HCT116 (cell line): ENCODE data around the gene ZNF367. TPM values are rescaled to one million over a fixed set of nuclear protein-coding genes. Genes with fewer than 3 reads are reported as not detected.

Experiments
- ATAC-seq: fragments of 200-7000 bp; cut with Tn5 transposase; 2 replicates; pipeline ENCODE4 v1.9.1; 2020; ENCODE audit warnings: mild to moderate bottlenecking, moderate library complexity
- BruUV-seq: library from RNA; stranded (reverse); fragments of 400-500 nt; replicated peaks from 2 replicates; lab custom pipeline; 2021; lab: Mats Ljungman, UMichigan
- CTCF ChIA-PET: fragments of 300-600 bp; sonication (Branson Sonifier 250); formaldehyde crosslinking; loops from one replicate; lab custom pipeline; 2021; ENCODE audit warnings: antibody characterized with exemption; lab: Charles Lee
- POLR2A ChIA-PET: fragments of 300-600, 350-600 bp; sonication (Branson Sonifier 250); formaldehyde crosslinking; loops from one replicate; lab custom pipeline; 2021; ENCODE audit warnings: antibody characterized with exemption; lab: Charles Lee
- RAD21 ChIA-PET, 2 experiments: fragments of 300-600 bp; sonication (Branson Sonifier 250); formaldehyde crosslinking; loops; one replicate each; lab custom pipeline; 2023; ENCODE audit warnings: low total read pairs in 2 of 2; ENCODE audit not compliant: uncharacterized antibody in 2 of 2, unreplicated experiment in 2 of 2, low non-redundant PET in 1 of 2; lab: Charles Lee
- DNase-seq: peaks from one replicate; pipeline ENCODE4 v3.0.0-alpha.2; 2010; ENCODE audit warnings: low read depth, low spot score
- H2AFZ ChIP-seq: fragments of 200-600 bp; shearing (Covaris generic), sonication (generic); 2 replicates; pipeline ENCODE4 v1.6.1; 2017; ENCODE audit warnings: low read depth, mixed run types, mixed read lengths, antibody characterized with exemption, low read length; ENCODE audit not compliant: poor library complexity, severe bottlenecking
- H3K27ac ChIP-seq: 2 replicates; pipeline ENCODE4 v1.5.1; 2012; ENCODE audit warnings: low read depth, low read length
- H3K27me3 ChIP-seq: fragments of 200-600 bp; sonication (generic); 2 replicates; pipeline ENCODE4 v1.6.1; 2016; ENCODE audit warnings: mixed run types, low read length, mixed read lengths; ENCODE audit not compliant: insufficient read depth
- H3K36me3 ChIP-seq, 2 experiments: fragments of 200-500 bp in 1 of 2; fragments of 200-600 bp in 1 of 2; sonication (Bioruptor generic) in 1 of 2; sonication (generic) in 1 of 2; 2 replicates each; pipeline versions ENCODE4 v1.5.1 to v1.6.1; 2014 to 2016; ENCODE audit warnings: low read length in 2 of 2, inconsistent platforms in 1 of 2, mixed read lengths in 1 of 2, mixed run types in 1 of 2; ENCODE audit not compliant: insufficient read depth in 2 of 2, control insufficient read depth in 1 of 2
- H3K4me1 ChIP-seq, 2 experiments: fragments of 200-600 bp in 1 of 2; sonication (generic) in 1 of 2; 2 replicates each; pipeline versions ENCODE4 v1.5.1 to v1.6.1; 2012 to 2017; ENCODE audit warnings: low read length in 2 of 2, inconsistent platforms in 1 of 2, mild to moderate bottlenecking in 1 of 2, mixed read lengths in 1 of 2, mixed run types in 1 of 2, moderate library complexity in 1 of 2; ENCODE audit not compliant: insufficient read depth in 2 of 2, control insufficient read depth in 1 of 2
- H3K4me2 ChIP-seq: fragments of 200-600 bp; sonication (generic); 2 replicates; pipeline ENCODE4 v1.6.1; 2017; ENCODE audit warnings: mixed run types, low read length, mixed read lengths
- H3K4me3 ChIP-seq, 2 experiments: fragments of 200-600 bp in 1 of 2; sonication (generic) in 1 of 2; replicated peaks in 1 of 2; 2 replicates each; pipeline ENCODE4 v1.5.1; 2011 to 2016; ENCODE audit warnings: low read length in 2 of 2, control low read depth in 1 of 2, low read depth in 1 of 2, mild to moderate bottlenecking in 1 of 2, mixed read lengths in 1 of 2, mixed run types in 1 of 2
- H3K79me2 ChIP-seq: fragments of 200-600 bp; sonication (generic); 2 replicates; pipeline ENCODE4 v1.6.1; 2017; ENCODE audit warnings: mild to moderate bottlenecking, mixed run types, low read length, moderate library complexity, mixed read lengths; ENCODE audit not compliant: insufficient read depth
- H3K9ac ChIP-seq: fragments of 200-600 bp; sonication (generic); 2 replicates; pipeline ENCODE4 v1.6.1; 2016; ENCODE audit warnings: low read length, mixed read lengths
- H3K9me2 ChIP-seq: fragments of 200-600 bp; sonication (generic), shearing (Covaris generic); 2 replicates; pipeline ENCODE4 v1.6.1; 2017; ENCODE audit warnings: mixed run types, mild to moderate bottlenecking, moderate library complexity; ENCODE audit not compliant: insufficient read depth
- H3K9me3 ChIP-seq, 2 experiments: fragments of 200-500 bp in 1 of 2; fragments of 200-600 bp in 1 of 2; sonication (Bioruptor generic) in 1 of 2; sonication (generic) in 1 of 2; 2 replicates each; pipeline ENCODE4 v1.6.1; 2014 to 2017; ENCODE audit warnings: low read length in 2 of 2, mixed read lengths in 2 of 2, inconsistent platforms in 1 of 2, low read depth in 1 of 2, mild to moderate bottlenecking in 1 of 2, mixed run types in 1 of 2, moderate library complexity in 1 of 2; ENCODE audit not compliant: control insufficient read depth in 1 of 2, insufficient read depth in 1 of 2
- H4K20me1 ChIP-seq: fragments of 200-600 bp; sonication (generic), shearing (Covaris generic); 2 replicates; pipeline ENCODE4 v1.6.1; 2017; ENCODE audit warnings: mixed run types, mild to moderate bottlenecking, moderate library complexity; ENCODE audit not compliant: insufficient read depth
- CBX3 ChIP-seq: IDR thresholded peaks from 2 replicates; pipeline ENCODE4 v1.6.1; 2012; ENCODE audit warnings: low read depth
- CEBPB ChIP-seq: IDR thresholded peaks from 2 replicates; pipeline ENCODE4 v1.6.1; 2012; ENCODE audit warnings: low read depth
- EGR1 ChIP-seq: IDR thresholded peaks from 2 replicates; pipeline ENCODE4 v1.6.1; 2012; ENCODE audit warnings: low read depth
- EZH2 ChIP-seq: fragments of 200-600 bp; sonication (generic); IDR thresholded peaks from 2 replicates; pipeline ENCODE4 v1.6.1; 2017; ENCODE audit warnings: antibody characterized with exemption, mixed run types
- EZH2phosphoT487 ChIP-seq: fragments of 200-600 bp; IDR thresholded peaks from 2 replicates; pipeline ENCODE4 v1.6.1; 2018; ENCODE audit warnings: antibody characterized with exemption, borderline replicate concordance
- FOSL1 ChIP-seq: IDR thresholded peaks from 2 replicates; pipeline ENCODE4 v1.6.1; 2012; ENCODE audit warnings: low read depth
- JUND ChIP-seq: IDR thresholded peaks from 2 replicates; pipeline ENCODE4 v1.6.1; 2012
- POLR2A ChIP-seq: IDR thresholded peaks from 2 replicates; pipeline ENCODE4 v1.7.0; 2011; ENCODE audit warnings: borderline replicate concordance; ENCODE audit not compliant: insufficient read depth, insufficient read length; ENCODE audit errors: extremely low read depth
- POLR2AphosphoS5 ChIP-seq: IDR thresholded peaks from 2 replicates; pipeline ENCODE4 v1.6.1; 2011; ENCODE audit warnings: mild to moderate bottlenecking, low read depth, low read length, moderate library complexity
- RAD21 ChIP-seq: IDR thresholded peaks from 2 replicates; pipeline ENCODE4 v1.6.1; 2012; ENCODE audit warnings: low read depth, mild to moderate bottlenecking
- SIN3A ChIP-seq: IDR thresholded peaks from 2 replicates; pipeline ENCODE4 v1.6.1; 2012; ENCODE audit warnings: low read depth
- SP1 ChIP-seq: IDR thresholded peaks from 2 replicates; pipeline ENCODE4 v1.6.1; 2012; ENCODE audit warnings: low read depth
- YY1 ChIP-seq: IDR thresholded peaks from 2 replicates; pipeline ENCODE4 v1.6.1; 2011; ENCODE audit warnings: low read length, low read depth, moderate library complexity, mild to moderate bottlenecking; ENCODE audit not compliant: insufficient replicate concordance; ENCODE audit errors: extremely low read depth
- ZFX ChIP-seq: fragments of 450-650 bp; IDR thresholded peaks from 2 replicates; pipeline ENCODE4 v1.6.1; 2017
- ZNF274 ChIP-seq: fragments of 200-500 bp; sonication (Bioruptor generic); IDR thresholded peaks from 2 replicates; pipeline ENCODE4 v1.6.1; 2014; ENCODE audit warnings: mild to moderate bottlenecking, low read depth, low read length, inconsistent platforms
- intact Hi-C: fragments of 100-400 bp; cut with micrococcal nuclease; formaldehyde crosslinking; loops from 2 replicates; pipeline ENCODE4 v1.10.0; 2022
- total RNA-seq: library from RNA; stranded (reverse); gene quantifications from one replicate; pipeline ENCODE4 v1.2.1, GENCODE V29; 2021; ENCODE audit not compliant: unreplicated experiment
- TF ChIP-seq, protein P1 (sequence below), 3 experiments: fragments of 200-600 bp in 1 of 3; sonication (generic) in 1 of 3; IDR thresholded peaks in 2 of 3; conservative IDR thresholded peaks in 1 of 3; 2 replicates each; pipeline ENCODE4 v1.5.1; 2012 to 2017; ENCODE audit warnings: low read depth in 2 of 3, low read length in 2 of 3, antibody characterized with exemption in 1 of 3, borderline replicate concordance in 1 of 3, control low read depth in 1 of 3, mild to moderate bottlenecking in 1 of 3, mixed read lengths in 1 of 3, mixed run types in 1 of 3, moderate library complexity in 1 of 3; ENCODE audit not compliant: insufficient read depth in 1 of 3
- TF ChIP-seq, protein P2 (sequence below): IDR thresholded peaks from 2 replicates; pipeline ENCODE4 v1.6.1; 2012; ENCODE audit warnings: low read depth

The ZNF367 gene
- total RNA-seq, 1 experiment from 2014 or later: 18.1 TPM

DNA sequence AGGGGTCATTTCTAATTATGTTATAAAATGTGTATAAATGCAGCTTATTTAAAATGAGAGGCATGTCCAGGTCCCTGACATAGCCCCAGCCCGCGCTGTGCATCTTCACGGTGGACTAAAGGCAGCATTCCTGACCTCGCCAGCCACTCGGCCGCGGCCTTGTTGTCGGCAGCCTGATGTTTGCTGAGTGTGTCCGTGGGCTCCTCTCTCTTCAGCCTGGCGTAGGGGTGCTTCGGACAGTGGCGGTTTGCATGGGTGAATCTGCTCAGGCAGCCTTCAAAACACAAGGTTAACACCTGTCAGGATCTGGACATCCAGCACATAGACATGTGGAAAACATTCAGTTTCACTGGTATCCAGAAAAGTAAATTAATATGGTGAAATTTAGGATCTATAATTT, 25.9 kb downstream of the ZNF367 start:
- DNase-seq: no peak
- Histone ChIP-seq H3K9me2 (no peaks in the 10 kb centered on the region), H3K4me2 (no peak overlapping the region), H3K27me3 (no peaks in the 10 kb centered on the region), H3K36me3 (peaks cover 19 to 36% of the 10 kb centered on the region in 2 experiments; a peak in 3 of 4 replicates), H3K4me3 (no peak overlapping the region), H3K9me3 (no peaks in the 10 kb centered on the region), H2AFZ (no peak overlapping the region), H4K20me1 (no peaks in the 10 kb centered on the region), H3K27ac (no peak overlapping the region), H3K4me1 (no peaks in the 10 kb centered on the region), H3K79me2 (peaks cover 24% of the 10 kb centered on the region), H3K9ac (no peak overlapping the region)
- ChIA-PET CTCF (no interaction called here), RAD21 (no interaction called here), POLR2A (no interaction called here)
- intact Hi-C loops: no loop called here
- TF ChIP-seq FOSL1: no peak
- TF ChIP-seq ZNF274: no peak
- no peak for TF ChIP-seq YY1
- TF ChIP-seq, protein P1, sequence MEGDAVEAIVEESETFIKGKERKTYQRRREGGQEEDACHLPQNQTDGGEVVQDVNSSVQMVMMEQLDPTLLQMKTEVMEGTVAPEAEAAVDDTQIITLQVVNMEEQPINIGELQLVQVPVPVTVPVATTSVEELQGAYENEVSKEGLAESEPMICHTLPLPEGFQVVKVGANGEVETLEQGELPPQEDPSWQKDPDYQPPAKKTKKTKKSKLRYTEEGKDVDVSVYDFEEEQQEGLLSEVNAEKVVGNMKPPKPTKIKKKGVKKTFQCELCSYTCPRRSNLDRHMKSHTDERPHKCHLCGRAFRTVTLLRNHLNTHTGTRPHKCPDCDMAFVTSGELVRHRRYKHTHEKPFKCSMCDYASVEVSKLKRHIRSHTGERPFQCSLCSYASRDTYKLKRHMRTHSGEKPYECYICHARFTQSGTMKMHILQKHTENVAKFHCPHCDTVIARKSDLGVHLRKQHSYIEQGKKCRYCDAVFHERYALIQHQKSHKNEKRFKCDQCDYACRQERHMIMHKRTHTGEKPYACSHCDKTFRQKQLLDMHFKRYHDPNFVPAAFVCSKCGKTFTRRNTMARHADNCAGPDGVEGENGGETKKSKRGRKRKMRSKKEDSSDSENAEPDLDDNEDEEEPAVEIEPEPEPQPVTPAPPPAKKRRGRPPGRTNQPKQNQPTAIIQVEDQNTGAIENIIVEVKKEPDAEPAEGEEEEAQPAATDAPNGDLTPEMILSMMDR (IDR thresholded peaks at IDR 0.05 in 2 of 3, conservative IDR thresholded peaks at IDR 0.05 in 1 of 3; ENCODE audit: borderline replicate concordance in 1 of 3, insufficient read depth in 1 of 3, low read depth in 2 of 3, low read length in 2 of 3): no peak
- no peak for TF ChIP-seq POLR2A
- TF ChIP-seq POLR2AphosphoS5: no peak
- no peak for TF ChIP-seq EGR1
- TF ChIP-seq EZH2: no peak
- TF ChIP-seq, protein P2, sequence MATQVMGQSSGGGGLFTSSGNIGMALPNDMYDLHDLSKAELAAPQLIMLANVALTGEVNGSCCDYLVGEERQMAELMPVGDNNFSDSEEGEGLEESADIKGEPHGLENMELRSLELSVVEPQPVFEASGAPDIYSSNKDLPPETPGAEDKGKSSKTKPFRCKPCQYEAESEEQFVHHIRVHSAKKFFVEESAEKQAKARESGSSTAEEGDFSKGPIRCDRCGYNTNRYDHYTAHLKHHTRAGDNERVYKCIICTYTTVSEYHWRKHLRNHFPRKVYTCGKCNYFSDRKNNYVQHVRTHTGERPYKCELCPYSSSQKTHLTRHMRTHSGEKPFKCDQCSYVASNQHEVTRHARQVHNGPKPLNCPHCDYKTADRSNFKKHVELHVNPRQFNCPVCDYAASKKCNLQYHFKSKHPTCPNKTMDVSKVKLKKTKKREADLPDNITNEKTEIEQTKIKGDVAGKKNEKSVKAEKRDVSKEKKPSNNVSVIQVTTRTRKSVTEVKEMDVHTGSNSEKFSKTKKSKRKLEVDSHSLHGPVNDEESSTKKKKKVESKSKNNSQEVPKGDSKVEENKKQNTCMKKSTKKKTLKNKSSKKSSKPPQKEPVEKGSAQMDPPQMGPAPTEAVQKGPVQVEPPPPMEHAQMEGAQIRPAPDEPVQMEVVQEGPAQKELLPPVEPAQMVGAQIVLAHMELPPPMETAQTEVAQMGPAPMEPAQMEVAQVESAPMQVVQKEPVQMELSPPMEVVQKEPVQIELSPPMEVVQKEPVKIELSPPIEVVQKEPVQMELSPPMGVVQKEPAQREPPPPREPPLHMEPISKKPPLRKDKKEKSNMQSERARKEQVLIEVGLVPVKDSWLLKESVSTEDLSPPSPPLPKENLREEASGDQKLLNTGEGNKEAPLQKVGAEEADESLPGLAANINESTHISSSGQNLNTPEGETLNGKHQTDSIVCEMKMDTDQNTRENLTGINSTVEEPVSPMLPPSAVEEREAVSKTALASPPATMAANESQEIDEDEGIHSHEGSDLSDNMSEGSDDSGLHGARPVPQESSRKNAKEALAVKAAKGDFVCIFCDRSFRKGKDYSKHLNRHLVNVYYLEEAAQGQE: no peak
- no peak for TF ChIP-seq RAD21
- TF ChIP-seq CBX3: no peak
- no peak for TF ChIP-seq EZH2phosphoT487
- TF ChIP-seq ZFX: no peak
- TF ChIP-seq SP1: no peak
- TF ChIP-seq SIN3A: no peak
- TF ChIP-seq CEBPB: no peak
- TF ChIP-seq JUND: no peak
- no TSS peak for BruUV-seq
- ATAC-seq: no peak
